Liver (tissue), 9 donors: ENCODE data around the gene ZNF846. TPM values are rescaled to one million over a fixed set of nuclear protein-coding genes. Genes with fewer than 3 reads are reported as not detected.

Experiments
- DNase-seq: peaks from one replicate; pipeline ENCODE4 v3.0.0-alpha.2; 2017; ENCODE audit warnings: low spot score
- H3K27ac ChIP-seq, 2 donors: one replicate each; pipeline ENCODE4 v1.7.0; 2013; ENCODE audit warnings: inconsistent platforms in 2 of 2, low read length in 2 of 2, control low read depth in 1 of 2, low read depth in 1 of 2, mild to moderate bottlenecking in 1 of 2
- H3K27me3 ChIP-seq, 4 donors: one replicate each; pipeline versions ENCODE4 v1.6.1 to v1.7.0; 2013; ENCODE audit warnings: low read length in 3 of 4, inconsistent platforms in 1 of 4, mild to moderate bottlenecking in 1 of 4, moderate library complexity in 1 of 4; ENCODE audit not compliant: control insufficient read depth in 4 of 4, insufficient read depth in 4 of 4
- H3K36me3 ChIP-seq, 4 donors: one replicate each; pipeline versions ENCODE4 v1.6.1 to v1.7.0; 2013; ENCODE audit warnings: low read length in 3 of 4, mild to moderate bottlenecking in 3 of 4, low read depth in 1 of 4, moderate library complexity in 1 of 4; ENCODE audit not compliant: control insufficient read depth in 4 of 4, insufficient read depth in 3 of 4
- H3K4me1 ChIP-seq, 4 donors: one replicate each; pipeline versions ENCODE4 v1.6.1 to v1.7.0; 2013; ENCODE audit warnings: low read length in 3 of 4, mild to moderate bottlenecking in 3 of 4, moderate library complexity in 1 of 4; ENCODE audit not compliant: control insufficient read depth in 4 of 4, insufficient read depth in 4 of 4
- H3K4me3 ChIP-seq, 3 donors: one replicate each; pipeline versions ENCODE4 v1.6.1 to v1.7.0; 2013; ENCODE audit warnings: low read length in 3 of 3, control low read depth in 1 of 3, low read depth in 1 of 3, mild to moderate bottlenecking in 1 of 3
- H3K9ac ChIP-seq, 2 donors: one replicate each; pipeline ENCODE4 v1.7.0; 2013; ENCODE audit warnings: low read length in 2 of 2, mild to moderate bottlenecking in 2 of 2, moderate library complexity in 2 of 2, control low read depth in 1 of 2, low read depth in 1 of 2
- H3K9me3 ChIP-seq, 4 donors: one replicate each; pipeline versions ENCODE4 v1.6.1 to v1.7.0; 2013; ENCODE audit warnings: low read length in 3 of 4; ENCODE audit not compliant: control insufficient read depth in 4 of 4
- EGR1 ChIP-seq, 2 donors: IDR thresholded peaks; 2 replicates each; pipeline ENCODE4 v1.6.1; 2016 to 2018; ENCODE audit warnings: antibody characterized with exemption in 2 of 2, low read depth in 2 of 2
- FOXA1 ChIP-seq: IDR thresholded peaks from 2 replicates; pipeline ENCODE4 v1.6.1; 2016; ENCODE audit warnings: antibody characterized with exemption
- FOXA2 ChIP-seq: IDR thresholded peaks from 2 replicates; pipeline ENCODE4 v1.6.1; 2016; ENCODE audit warnings: antibody characterized with exemption
- HNF4A ChIP-seq, 2 donors: conservative IDR thresholded peaks; 2 replicates each; pipeline ENCODE4 v1.6.1; 2016; ENCODE audit warnings: antibody characterized with exemption in 2 of 2, mild to moderate bottlenecking in 2 of 2
- HNF4G ChIP-seq: IDR thresholded peaks from 2 replicates; pipeline ENCODE4 v1.6.1; 2016; ENCODE audit warnings: antibody characterized with exemption
- JUND ChIP-seq, 2 donors: IDR thresholded peaks; 2 replicates each; pipeline ENCODE4 v1.6.1; 2016; ENCODE audit warnings: antibody characterized with exemption in 2 of 2
- NR2F2 ChIP-seq: IDR thresholded peaks from 2 replicates; pipeline ENCODE4 v1.6.1; 2016; ENCODE audit warnings: antibody characterized with exemption
- RAD21 ChIP-seq, 2 donors: IDR thresholded peaks; 2 replicates each; pipeline ENCODE4 v1.6.1; 2016; ENCODE audit warnings: antibody characterized with exemption in 2 of 2, mild to moderate bottlenecking in 2 of 2
- RXRA ChIP-seq, 2 donors: IDR thresholded peaks; 2 replicates each; pipeline ENCODE4 v1.6.1; 2017 to 2018; ENCODE audit warnings: antibody characterized with exemption in 2 of 2, mild to moderate bottlenecking in 1 of 2
- SP1 ChIP-seq: IDR thresholded peaks from 2 replicates; pipeline ENCODE4 v1.6.1; 2018; ENCODE audit warnings: antibody characterized with exemption, mild to moderate bottlenecking
- TAF1 ChIP-seq: conservative IDR thresholded peaks from 2 replicates; pipeline ENCODE4 v1.6.1; 2016; ENCODE audit warnings: antibody characterized with exemption, mild to moderate bottlenecking
- YY1 ChIP-seq: IDR thresholded peaks from 2 replicates; pipeline ENCODE4 v1.6.1; 2016; ENCODE audit warnings: antibody characterized with exemption, mild to moderate bottlenecking
- WGBS: extraction: QIAGEN DNeasy Blood & Tissue Kit; methylation state at CpG from one replicate; pipeline ENCODE4 v1.1.7; 2013; 5-methylcytosine and 5-hydroxymethylcytosine counted together
- polyA plus RNA-seq, 2 donors: library from polyadenylated mRNA; stranded (reverse) in 1 of 2; unstranded in 1 of 2; fragments of 200-250 nt in 1 of 2; fragments of >200 nt in 1 of 2; fragmentation: Nextera tagmentation in 1 of 2; extraction: Ambion mirVana in 1 of 2; gene quantifications; one replicate each; pipeline versions ENCODE4 v1.2.1 to v1.2.3, GENCODE V29; 2013 to 2015
- total RNA-seq, 2 donors: library from RNA; depleted of rRNA; stranded (reverse); fragments of >200 nt; gene quantifications; one replicate each; pipeline ENCODE4 v1.2.3, GENCODE V29; 2014
- TF ChIP-seq, protein P1 (sequence below): IDR thresholded peaks from 2 replicates; pipeline ENCODE4 v1.6.1; 2016; ENCODE audit warnings: antibody characterized with exemption
- TF ChIP-seq, protein P2 (sequence below): IDR thresholded peaks from 2 replicates; pipeline ENCODE4 v1.6.1; 2016; ENCODE audit warnings: antibody characterized with exemption, mild to moderate bottlenecking
- TF ChIP-seq, protein P3 (sequence below): fragments of 150-350 bp; IDR thresholded peaks from 2 replicates; pipeline ENCODE4 v1.5.1; 2017; ENCODE audit warnings: improper control_type of control experiment, low read depth, low read length; ENCODE audit not compliant: missing input control
- TF ChIP-seq, protein P4 (sequence below): IDR thresholded peaks from 2 replicates; pipeline ENCODE4 v1.6.1; 2016; ENCODE audit warnings: antibody characterized with exemption
- TF ChIP-seq, protein P5 (sequence below): IDR thresholded peaks from 2 replicates; pipeline ENCODE4 v1.6.1; 2016; ENCODE audit warnings: antibody characterized with exemption
- donor health status: healthy.
- donor health status: healthy.
- donor health status: healthy.
- donor health status: healthy.
- donor health status: healthy.

ZNF846 gene
- total and polyA plus RNA-seq, 4 donors: 1.6 to 9.4 (median 6.6) TPM

DNA sequence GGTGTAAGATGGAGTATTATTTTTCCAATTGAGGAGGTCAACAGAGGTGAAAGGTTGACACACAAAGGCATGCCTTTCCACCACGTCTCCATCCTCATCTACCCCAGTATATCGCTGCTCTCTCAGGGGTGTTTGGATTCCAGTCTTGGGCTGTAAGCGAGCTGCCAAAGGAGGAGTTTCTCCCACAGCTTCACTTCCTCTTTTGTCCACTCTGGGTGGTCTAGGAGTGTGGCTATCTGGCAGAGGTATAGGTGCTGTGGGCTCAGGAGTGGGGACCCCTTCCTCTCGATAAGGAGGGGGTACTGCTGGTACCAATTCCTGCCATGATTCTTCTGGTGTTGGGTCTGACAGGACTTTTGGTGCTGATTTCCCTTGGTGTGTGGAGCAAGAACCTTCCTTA lies 39.4 kb downstream of the ZNF846 start:
- TF ChIP-seq, protein P1, sequence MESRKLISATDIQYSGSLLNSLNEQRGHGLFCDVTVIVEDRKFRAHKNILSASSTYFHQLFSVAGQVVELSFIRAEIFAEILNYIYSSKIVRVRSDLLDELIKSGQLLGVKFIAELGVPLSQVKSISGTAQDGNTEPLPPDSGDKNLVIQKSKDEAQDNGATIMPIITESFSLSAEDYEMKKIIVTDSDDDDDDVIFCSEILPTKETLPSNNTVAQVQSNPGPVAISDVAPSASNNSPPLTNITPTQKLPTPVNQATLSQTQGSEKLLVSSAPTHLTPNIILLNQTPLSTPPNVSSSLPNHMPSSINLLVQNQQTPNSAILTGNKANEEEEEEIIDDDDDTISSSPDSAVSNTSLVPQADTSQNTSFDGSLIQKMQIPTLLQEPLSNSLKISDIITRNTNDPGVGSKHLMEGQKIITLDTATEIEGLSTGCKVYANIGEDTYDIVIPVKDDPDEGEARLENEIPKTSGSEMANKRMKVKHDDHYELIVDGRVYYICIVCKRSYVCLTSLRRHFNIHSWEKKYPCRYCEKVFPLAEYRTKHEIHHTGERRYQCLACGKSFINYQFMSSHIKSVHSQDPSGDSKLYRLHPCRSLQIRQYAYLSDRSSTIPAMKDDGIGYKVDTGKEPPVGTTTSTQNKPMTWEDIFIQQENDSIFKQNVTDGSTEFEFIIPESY: no peak
- TF ChIP-seq, protein P2, sequence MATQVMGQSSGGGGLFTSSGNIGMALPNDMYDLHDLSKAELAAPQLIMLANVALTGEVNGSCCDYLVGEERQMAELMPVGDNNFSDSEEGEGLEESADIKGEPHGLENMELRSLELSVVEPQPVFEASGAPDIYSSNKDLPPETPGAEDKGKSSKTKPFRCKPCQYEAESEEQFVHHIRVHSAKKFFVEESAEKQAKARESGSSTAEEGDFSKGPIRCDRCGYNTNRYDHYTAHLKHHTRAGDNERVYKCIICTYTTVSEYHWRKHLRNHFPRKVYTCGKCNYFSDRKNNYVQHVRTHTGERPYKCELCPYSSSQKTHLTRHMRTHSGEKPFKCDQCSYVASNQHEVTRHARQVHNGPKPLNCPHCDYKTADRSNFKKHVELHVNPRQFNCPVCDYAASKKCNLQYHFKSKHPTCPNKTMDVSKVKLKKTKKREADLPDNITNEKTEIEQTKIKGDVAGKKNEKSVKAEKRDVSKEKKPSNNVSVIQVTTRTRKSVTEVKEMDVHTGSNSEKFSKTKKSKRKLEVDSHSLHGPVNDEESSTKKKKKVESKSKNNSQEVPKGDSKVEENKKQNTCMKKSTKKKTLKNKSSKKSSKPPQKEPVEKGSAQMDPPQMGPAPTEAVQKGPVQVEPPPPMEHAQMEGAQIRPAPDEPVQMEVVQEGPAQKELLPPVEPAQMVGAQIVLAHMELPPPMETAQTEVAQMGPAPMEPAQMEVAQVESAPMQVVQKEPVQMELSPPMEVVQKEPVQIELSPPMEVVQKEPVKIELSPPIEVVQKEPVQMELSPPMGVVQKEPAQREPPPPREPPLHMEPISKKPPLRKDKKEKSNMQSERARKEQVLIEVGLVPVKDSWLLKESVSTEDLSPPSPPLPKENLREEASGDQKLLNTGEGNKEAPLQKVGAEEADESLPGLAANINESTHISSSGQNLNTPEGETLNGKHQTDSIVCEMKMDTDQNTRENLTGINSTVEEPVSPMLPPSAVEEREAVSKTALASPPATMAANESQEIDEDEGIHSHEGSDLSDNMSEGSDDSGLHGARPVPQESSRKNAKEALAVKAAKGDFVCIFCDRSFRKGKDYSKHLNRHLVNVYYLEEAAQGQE: no peak
- no peak for TF ChIP-seq FOXA1
- no peak for TF ChIP-seq JUND (IDR thresholded peaks at IDR 0.05)
- TF ChIP-seq, protein P3, sequence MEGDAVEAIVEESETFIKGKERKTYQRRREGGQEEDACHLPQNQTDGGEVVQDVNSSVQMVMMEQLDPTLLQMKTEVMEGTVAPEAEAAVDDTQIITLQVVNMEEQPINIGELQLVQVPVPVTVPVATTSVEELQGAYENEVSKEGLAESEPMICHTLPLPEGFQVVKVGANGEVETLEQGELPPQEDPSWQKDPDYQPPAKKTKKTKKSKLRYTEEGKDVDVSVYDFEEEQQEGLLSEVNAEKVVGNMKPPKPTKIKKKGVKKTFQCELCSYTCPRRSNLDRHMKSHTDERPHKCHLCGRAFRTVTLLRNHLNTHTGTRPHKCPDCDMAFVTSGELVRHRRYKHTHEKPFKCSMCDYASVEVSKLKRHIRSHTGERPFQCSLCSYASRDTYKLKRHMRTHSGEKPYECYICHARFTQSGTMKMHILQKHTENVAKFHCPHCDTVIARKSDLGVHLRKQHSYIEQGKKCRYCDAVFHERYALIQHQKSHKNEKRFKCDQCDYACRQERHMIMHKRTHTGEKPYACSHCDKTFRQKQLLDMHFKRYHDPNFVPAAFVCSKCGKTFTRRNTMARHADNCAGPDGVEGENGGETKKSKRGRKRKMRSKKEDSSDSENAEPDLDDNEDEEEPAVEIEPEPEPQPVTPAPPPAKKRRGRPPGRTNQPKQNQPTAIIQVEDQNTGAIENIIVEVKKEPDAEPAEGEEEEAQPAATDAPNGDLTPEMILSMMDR: no peak
- no peak for TF ChIP-seq YY1
- no peak for TF ChIP-seq NR2F2
- TF ChIP-seq, protein P4, sequence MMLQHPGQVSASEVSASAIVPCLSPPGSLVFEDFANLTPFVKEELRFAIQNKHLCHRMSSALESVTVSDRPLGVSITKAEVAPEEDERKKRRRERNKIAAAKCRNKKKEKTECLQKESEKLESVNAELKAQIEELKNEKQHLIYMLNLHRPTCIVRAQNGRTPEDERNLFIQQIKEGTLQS: no peak
- no peak for TF ChIP-seq TAF1
- TF ChIP-seq, protein P5, sequence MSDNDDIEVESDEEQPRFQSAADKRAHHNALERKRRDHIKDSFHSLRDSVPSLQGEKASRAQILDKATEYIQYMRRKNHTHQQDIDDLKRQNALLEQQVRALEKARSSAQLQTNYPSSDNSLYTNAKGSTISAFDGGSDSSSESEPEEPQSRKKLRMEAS: no peak
- no peak for TF ChIP-seq SP1
- no peak for TF ChIP-seq FOXA2
- TF ChIP-seq HNF4G: no peak
- no peak for TF ChIP-seq HNF4A (conservative IDR thresholded peaks at IDR 0.05)
- TF ChIP-seq RXRA (IDR thresholded peaks at IDR 0.05): no peak
- TF ChIP-seq RAD21 (IDR thresholded peaks at IDR 0.05): no peak
- 73% methylated on average over 4 of the region's 4 CpGs for WGBS
- DNase-seq: no peak
- Histone ChIP-seq H3K27ac (no peak overlapping the region), H3K36me3 (no peaks in the 10 kb centered on the region), H3K9me3 (peaks cover 1 to 11% (median 7%) of the 10 kb centered on the region in 4 donors), H3K4me1 (no peaks in the 10 kb centered on the region), H3K4me3 (no peak overlapping the region), H3K9ac (no peak overlapping the region), H3K27me3 (no peaks in the 10 kb centered on the region)

DNA sequence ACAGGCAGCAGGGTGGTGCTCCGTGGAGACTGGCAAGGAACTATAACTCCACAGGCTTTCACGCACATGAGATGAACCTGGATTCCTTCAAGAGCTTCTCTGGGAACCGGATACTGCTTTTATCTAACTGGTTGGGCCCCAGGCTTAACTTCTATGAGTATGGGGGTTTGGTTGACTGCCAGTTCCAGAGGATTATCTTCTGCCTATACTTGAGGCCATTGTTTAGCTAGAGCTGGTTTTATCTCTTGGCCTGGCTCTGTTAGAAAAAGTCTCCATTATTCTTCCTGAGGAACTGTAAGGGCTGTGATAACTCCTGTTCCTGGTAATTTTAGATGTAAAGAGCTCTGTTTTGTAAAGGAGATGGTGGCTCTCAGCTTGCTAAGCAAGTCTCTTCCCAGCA lies 40.9 kb downstream of the ZNF846 start:
- no peaks in the 10 kb centered on the region for H3K36me3 ChIP-seq
- no peaks in the 10 kb centered on the region for H3K27me3 ChIP-seq
- H3K9ac ChIP-seq: no peak overlapping the region
- DNase-seq: no peak
- no peaks in the 10 kb centered on the region for H3K4me1 ChIP-seq
- no peak overlapping the region for H3K27ac ChIP-seq
- H3K9me3 ChIP-seq: peaks cover 4 to 15% (median 12%) of the 10 kb centered on the region in 4 donors
- WGBS: 61% methylated on average over 3 of the region's 3 CpGs
- no peak overlapping the region for H3K4me3 ChIP-seq
- TF ChIP-seq TAF1 (no peak), HNF4A (conservative IDR thresholded peaks at IDR 0.05) (no peak), SP1 (no peak), RAD21 (IDR thresholded peaks at IDR 0.05) (no peak), EGR1 (IDR thresholded peaks at IDR 0.05; ENCODE audit: low read depth in 2 of 2) (no peak), FOXA1 (no peak), YY1 (no peak), JUND (IDR thresholded peaks at IDR 0.05) (no peak), FOXA2 (no peak), HNF4G (no peak)
- TF ChIP-seq, protein P2: no peak
- TF ChIP-seq, protein P5: no peak
- TF ChIP-seq, protein P3: no peak
